NCI-H146 (cell line): Measurements from ENCODE around the gene DAB2.

Source experiments
- DNase-seq: peaks from one replicate; lab custom pipeline; 2025; lab: John Stamatoyannopoulos, UW

DAB2 gene

GRCh38 chr5:39381376-39381775, 43.4 kb downstream of the DAB2 start:
- DNase-seq = no peak

GRCh38 chr5:39379693-39380092, 45.1 kb downstream of the DAB2 start:
- DNase-seq = no peak

- no peak for DNase-seq
Observed at GRCh38 chr5:39377613-39378012, 47.2 kb downstream of the DAB2 start.

DNA sequence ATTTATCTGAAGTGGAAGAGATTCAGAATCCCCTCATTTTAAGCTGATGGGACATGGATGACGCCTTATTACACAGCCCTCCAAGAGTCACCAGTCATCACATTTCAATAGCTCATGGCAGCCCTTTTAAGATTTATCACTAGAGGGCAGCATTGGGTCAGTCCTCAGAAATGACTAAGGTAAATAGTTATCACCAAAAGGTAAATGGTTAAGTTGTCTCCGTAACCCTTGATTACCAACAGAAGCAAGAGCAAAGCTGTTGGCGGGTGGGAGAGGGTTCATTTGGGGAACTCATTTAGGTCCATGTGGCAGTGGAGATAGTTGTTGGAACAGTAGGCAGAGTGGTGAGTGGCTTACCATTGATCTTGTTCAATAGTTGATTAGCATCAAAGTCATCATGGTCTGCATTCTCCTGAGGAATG, 48.5 kb downstream of the DAB2 start:
- DNase-seq = peak; percentile 2

GRCh38 chr5:39373791-39374190, 51.0 kb downstream of the DAB2 start:
- DNase-seq = no peak

- DNase-seq = no peak
Observed at GRCh38 chr5:39371367-39371635, 53.5 kb downstream of the DAB2 start.

DNA sequence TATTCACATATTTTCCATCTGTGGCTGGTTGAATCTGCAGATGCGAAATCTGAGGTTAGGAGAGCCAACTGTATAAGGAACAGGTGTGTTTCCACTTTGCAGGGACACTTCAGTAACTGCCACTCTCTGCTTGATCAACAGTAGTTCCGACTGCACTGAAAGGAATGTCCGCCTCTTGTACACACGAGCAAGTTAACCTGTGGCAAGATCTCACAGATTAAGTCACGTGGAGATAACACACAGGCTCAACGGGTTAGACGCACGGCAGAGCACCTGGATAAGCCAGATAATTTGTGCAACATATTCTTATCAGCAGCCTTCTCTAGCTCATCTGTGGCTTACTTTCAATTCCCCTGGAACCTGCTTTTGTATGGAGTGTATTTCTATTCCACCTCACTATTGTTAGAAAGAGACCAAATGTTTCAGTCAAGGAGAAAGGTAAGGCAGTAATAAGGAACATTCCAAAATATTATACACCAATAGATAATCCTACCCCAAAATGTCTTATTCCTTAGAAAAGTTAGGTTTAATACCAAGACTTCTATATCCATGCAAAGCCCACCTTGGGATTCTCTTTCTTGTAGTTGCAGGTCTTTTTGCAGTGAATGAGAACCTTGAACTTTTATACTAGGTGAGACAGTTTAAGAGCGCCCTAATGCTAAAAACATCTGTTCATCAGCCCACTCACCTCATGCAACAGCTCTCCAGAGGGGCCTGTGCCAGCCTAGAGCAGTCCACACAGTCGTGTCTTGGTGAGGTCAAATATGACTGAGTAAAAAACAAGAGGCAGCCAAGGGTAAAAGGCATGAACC, 54.0 kb downstream of the DAB2 start:
- DNase-seq = no peak

DNA sequence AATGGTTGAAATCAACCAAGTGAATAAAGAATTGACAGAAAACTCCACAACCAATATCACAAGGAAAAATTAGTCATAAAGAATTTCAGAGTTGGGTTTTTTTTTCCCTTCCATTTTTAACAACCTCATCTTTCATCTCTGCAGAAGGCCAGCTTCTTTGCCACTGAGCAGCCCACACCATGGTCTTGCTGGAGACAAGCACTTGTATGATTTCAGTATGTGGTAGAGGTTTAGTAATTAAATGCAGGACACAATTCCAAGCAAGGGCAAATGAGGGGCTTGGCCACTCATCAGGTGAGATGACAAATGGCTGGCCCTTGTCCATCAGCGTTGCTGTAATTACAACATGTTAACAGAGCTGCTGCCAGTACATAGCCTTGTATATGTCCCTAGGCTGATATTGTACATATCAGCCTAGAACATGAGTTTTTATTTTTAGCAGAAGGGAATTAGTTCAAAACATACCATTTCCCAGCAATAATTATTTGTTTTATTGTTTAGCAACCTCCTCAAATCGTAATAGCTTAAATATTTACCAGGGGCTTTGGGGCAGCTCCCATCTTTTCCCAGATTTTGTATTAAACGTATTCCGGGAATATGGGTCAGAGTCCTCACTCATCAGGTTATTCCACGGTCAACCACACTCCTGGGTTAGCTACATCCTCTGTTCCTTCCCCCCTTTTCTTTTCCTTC, 55.5 kb downstream of the DAB2 start:
- DNase-seq = no peak

GRCh38 chr5:39368116-39368515, 56.7 kb downstream of the DAB2 start:
- DNase-seq = no peak

GRCh38 chr5:39367711-39368110, 57.1 kb downstream of the DAB2 start:
- DNase-seq = no peak

DNA sequence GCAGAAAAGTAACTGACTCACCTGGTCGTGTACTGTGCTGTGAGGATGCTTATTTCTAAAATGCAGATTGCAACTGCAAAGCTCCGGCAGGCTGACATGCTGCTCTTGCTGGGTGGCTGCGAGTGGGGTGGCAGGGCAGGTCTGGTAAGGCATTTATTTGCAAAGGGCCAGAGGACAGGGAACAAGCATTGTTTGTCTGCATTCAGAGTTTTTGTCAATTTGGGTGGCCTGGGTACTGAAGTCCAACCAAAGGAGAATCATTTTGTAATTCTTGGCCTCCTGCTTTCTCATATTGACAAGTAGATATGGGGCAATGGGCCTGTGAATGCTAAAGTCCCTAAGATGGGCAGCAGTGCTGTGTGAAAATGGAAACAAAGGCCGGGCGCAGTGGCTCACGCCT, 60.4 kb downstream of the DAB2 start, which contains the start of gene C9:
Gene C9, minus strand, starts transcription at position 129 of the 400 bp plus-strand sequence. Its CDS starts 31 bp downstream, at position 98.
- no peak for DNase-seq

DNA sequence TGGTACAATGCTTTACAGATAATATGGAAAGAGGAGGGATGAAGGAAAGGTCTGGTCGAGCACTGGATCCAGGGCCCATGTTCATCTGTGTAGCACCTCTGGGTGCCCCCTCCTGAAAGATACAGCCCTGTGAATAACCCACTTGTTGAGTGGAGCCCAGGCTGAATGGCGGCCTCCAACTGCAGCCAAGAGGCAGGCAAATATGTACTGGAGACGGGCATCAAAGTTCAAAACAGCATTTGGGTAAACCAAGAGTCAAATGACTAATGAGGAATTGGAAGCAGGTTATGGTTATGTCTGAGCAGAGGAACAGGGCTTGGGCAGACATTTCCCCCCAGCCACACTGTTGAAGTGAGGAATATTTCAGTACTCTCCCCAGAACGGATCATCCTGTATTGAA, 61.6 kb downstream of the DAB2 start:
- no peak for DNase-seq

DNA sequence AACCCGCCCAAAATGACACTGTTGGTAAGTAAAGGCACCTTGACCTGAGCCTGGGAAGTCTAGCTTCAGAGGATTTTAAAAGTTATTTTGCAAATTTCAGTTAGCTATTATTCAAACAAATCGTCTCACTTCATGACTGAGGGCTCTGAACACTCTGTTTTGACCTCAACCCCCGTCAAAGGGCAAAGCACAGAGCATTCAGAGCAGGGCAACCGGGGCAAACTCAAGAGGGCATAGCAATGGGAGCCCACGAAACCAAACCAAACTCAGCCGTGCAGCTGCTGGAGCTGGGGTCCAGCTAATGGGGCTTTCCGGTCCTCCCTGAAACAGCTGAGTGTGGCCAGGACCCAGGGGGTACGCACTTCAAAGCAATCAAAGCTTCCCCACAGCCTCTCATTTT, 62.1 kb downstream of the DAB2 start:
- DNase-seq = no peak

DNA sequence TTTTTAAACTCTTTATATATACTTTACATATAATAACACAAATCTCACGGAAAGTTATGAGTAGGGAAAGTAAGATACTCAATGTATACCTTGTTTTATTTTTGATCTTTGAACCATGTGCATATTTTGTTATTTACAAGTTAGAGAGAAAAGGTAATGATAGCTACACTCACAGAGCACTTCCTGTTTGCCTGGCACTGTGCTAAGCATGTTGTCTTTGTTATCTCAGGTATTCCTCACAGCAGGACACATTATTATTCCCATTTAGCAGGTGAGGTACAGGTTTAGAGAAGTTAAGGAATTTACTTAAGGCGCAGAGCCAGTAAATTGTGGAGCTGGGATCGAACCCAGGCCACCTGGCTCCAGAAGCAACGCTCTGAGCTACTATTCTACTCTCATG, 63.5 kb downstream of the DAB2 start:
- DNase-seq = no peak

- no peak for DNase-seq
Observed at GRCh38 chr5:39360471-39361111, 64.2 kb downstream of the DAB2 start.

DNA sequence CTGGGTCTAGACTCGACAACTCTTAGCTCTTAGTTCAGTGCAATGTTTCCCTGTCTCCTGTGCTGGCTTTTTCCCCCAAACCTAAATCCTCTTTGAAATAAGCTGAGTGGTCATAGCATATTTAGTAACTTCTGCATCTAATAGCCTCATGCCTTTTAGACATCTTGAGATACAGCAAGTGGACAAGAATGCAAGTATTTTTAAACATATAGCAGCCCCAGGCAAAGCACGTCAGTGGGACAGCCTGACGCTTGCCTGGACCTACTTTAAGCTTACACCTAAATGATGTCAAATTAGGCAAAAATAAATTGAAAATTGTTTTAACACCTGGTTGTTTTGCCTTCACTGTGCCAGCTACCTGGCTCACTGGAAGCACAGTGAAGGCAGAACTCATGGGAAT, 68.5 kb downstream of the DAB2 start:
- no peak for DNase-seq

GRCh38 chr5:39355324-39355723, 69.5 kb downstream of the DAB2 start:
- no peak for DNase-seq

DNA sequence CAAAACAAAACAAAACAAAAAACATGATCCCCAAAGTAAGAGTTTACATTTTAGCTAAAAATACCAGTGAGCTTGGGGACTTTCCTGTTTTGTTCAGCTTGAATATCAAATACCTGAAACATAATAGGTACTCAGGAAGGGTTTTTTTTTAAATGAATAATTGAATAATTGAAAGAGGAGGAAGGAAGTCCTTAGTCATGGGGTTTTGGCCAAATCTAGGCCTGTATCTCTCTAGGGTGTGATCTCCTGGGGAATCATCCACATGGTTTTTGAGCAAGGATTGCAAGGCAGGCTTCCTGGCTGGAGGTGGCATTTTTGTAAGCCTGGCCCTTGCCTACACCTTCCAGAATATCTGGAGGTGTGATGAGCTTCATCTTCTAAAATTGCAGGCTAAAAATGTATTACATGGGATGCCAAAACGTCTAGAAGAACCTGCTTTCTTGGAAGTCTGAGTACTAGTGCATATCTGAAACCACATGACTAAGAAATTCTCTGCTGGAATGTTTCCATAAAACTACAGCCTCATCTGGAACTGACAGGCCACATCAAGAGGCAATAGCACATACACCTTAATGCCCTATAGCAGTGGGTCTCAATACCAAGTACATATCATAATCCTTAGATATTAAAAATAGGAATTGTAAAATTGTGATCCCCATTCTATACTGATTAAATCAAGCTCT, 70.9 kb downstream of the DAB2 start:
- no peak for DNase-seq

GRCh38 chr5:39352951-39353350, 71.8 kb downstream of the DAB2 start:
- no peak for DNase-seq

- DNase-seq = no peak
Observed at GRCh38 chr5:39352170-39352569, 72.6 kb downstream of the DAB2 start.

- no peak for DNase-seq
Observed at GRCh38 chr5:39349484-39349883, 75.3 kb downstream of the DAB2 start.

GRCh38 chr5:39342460-39342859, 82.3 kb downstream of the DAB2 start:
- DNase-seq = no peak

- no peak for DNase-seq
Observed at GRCh38 chr5:39341896-39342295, 82.9 kb downstream of the DAB2 start.
